ENCODE data around the gene CASK.
"Not testable (repeated sequence)": the region's sequence is repeated elsewhere in the genome, so short reads cannot be mapped to it uniquely, and the experiment has no call there.

CASK gene

GRCh38 chrX:41543668-41544067 lies 379.7 kb downstream of the CASK start:
- FAIRE-seq: no peak

- FAIRE-seq: no peak
Measured at GRCh38 chrX:41543025-41543424, 380.3 kb downstream of the CASK start.

GRCh38 chrX:41542536-41542935 lies 380.8 kb downstream of the CASK start:
- FAIRE-seq: no peak

- no peak for FAIRE-seq
Measured at GRCh38 chrX:41542135-41542534, 381.2 kb downstream of the CASK start.

- no peak for FAIRE-seq
Measured at GRCh38 chrX:41541386-41541785, 382.0 kb downstream of the CASK start.

- FAIRE-seq: no peak
Measured at GRCh38 chrX:41538707-41539106, 384.6 kb downstream of the CASK start.

- FAIRE-seq: no peak
Measured at GRCh38 chrX:41530085-41530484, 393.3 kb downstream of the CASK start.

- FAIRE-seq: no peak
Measured at GRCh38 chrX:41529221-41529620, 394.1 kb downstream of the CASK start.

GRCh38 chrX:41528784-41529183 lies 394.6 kb downstream of the CASK start:
- no peak for FAIRE-seq

GRCh38 chrX:41526925-41527324 lies 396.4 kb downstream of the CASK start:
- no peak for FAIRE-seq

- FAIRE-seq: no peak
Measured at GRCh38 chrX:41526271-41526670, 397.1 kb downstream of the CASK start.

GRCh38 chrX:41522671-41523070 lies 400.7 kb downstream of the CASK start:
- FAIRE-seq: no peak

- FAIRE-seq: no peak
Measured at GRCh38 chrX:41522081-41522480, 401.3 kb downstream of the CASK start.

- no peak for FAIRE-seq
Measured at GRCh38 chrX:41519468-41519867, 403.9 kb downstream of the CASK start.

GRCh38 chrX:41518841-41519220 lies 404.5 kb downstream of the CASK start:
- no peak for FAIRE-seq

GRCh38 chrX:41518127-41518840 lies 405.1 kb downstream of the CASK start:
- FAIRE-seq: no peak

GRCh38 chrX:41516999-41517765 lies 406.2 kb downstream of the CASK start:
- FAIRE-seq: no peak

- FAIRE-seq: no peak
Measured at GRCh38 chrX:41516456-41516855, 406.9 kb downstream of the CASK start.

GRCh38 chrX:41515376-41515775 lies 408.0 kb downstream of the CASK start:
- FAIRE-seq: no peak

GRCh38 chrX:41514179-41514578 lies 409.2 kb downstream of the CASK start:
- no peak for FAIRE-seq

GRCh38 chrX:41512853-41513252 lies 410.5 kb downstream of the CASK start:
- not testable (repeated sequence) for FAIRE-seq

GRCh38 chrX:41512394-41512793 lies 411.0 kb downstream of the CASK start:
- FAIRE-seq: no peak

- no peak for FAIRE-seq
Measured at GRCh38 chrX:41507919-41508318, 415.4 kb downstream of the CASK start.

GRCh38 chrX:41502004-41502403 lies 421.4 kb downstream of the CASK start:
- no peak for FAIRE-seq

GRCh38 chrX:41499984-41500383 lies 423.4 kb downstream of the CASK start:
- FAIRE-seq: no peak
